ENCODE data around the gene PTPRD.

- TF ChIP-seq CTCF (IDR thresholded peaks at IDR 0.05) (no peak), EZH2 (IDR thresholded peaks at IDR 0.05; ENCODE audit: borderline replicate concordance, insufficient read depth, low read depth, low read length, poor library complexity, severe bottlenecking) (no peak)
These were observed 1426.7 kb downstream of the PTPRD start for GRCh38 chr9:9186086-9186485.

Data from B cell (primary cell).